ENCODE measurements around the gene NONO.

DNA sequence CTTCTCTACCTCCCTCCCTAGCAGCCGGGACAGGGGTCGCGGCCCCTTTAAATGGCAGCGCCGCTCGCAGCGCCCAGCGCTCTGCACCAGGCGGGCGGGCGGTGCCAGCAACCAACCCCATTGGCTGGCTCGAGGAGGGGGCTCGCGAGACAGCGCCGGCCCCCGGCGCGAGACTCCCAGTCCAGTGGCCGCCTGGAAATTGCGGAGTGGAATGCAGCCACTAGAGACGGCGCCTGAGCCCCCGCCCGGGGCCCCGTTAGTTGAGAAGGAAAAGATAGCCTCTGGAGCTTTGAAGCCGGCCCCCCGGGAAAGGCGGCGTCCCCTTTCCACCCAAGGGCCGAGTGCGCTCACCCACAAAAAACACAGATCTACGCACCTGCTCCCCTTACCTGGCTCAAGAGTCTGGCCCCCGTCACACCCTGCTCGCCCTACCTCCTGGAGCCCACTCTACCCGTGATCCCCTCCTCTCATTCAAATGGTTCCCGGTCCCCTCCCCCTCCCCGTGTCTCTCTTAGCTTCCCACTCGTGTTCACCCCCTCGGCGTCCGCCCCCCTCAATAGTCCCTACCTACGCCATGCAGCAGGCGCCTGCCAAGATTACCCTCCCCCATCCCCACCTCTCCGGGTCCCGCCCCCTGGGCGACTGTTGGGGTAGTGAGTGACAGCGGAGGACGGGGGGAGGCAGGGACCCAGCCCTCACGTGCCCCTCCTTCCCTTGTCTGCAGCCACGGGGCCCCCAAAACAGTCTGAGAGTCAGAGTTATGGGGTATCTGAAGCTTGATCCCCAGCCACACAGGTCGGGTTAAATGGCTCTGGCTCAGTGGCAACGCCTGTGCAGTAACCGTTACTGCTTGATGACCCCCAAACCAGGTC lies 29.1 kb upstream of the NONO start, which contains the start of gene ZMYM3:
- TF ChIP-seq, protein P1, sequence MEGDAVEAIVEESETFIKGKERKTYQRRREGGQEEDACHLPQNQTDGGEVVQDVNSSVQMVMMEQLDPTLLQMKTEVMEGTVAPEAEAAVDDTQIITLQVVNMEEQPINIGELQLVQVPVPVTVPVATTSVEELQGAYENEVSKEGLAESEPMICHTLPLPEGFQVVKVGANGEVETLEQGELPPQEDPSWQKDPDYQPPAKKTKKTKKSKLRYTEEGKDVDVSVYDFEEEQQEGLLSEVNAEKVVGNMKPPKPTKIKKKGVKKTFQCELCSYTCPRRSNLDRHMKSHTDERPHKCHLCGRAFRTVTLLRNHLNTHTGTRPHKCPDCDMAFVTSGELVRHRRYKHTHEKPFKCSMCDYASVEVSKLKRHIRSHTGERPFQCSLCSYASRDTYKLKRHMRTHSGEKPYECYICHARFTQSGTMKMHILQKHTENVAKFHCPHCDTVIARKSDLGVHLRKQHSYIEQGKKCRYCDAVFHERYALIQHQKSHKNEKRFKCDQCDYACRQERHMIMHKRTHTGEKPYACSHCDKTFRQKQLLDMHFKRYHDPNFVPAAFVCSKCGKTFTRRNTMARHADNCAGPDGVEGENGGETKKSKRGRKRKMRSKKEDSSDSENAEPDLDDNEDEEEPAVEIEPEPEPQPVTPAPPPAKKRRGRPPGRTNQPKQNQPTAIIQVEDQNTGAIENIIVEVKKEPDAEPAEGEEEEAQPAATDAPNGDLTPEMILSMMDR (conservative IDR thresholded peaks at IDR 0.05), result no peak
- TF ChIP-seq EZH2 (IDR thresholded peaks at IDR 0.05; ENCODE audit: low read depth), result no peak

Measured in PC-9 (cell line).